Nephron (organoid): ENCODE results near the gene KCTD16.

ENCODE experiments used
- H3K27ac Mint-ChIP-seq, 3 experiments: 2 replicates each; pipeline ENCODE4 v1.8.0; 2020; ENCODE audit warnings: mixed read lengths in 3 of 3, mild to moderate bottlenecking in 2 of 3, moderate library complexity in 1 of 3
- H3K27me3 Mint-ChIP-seq: 2 replicates; pipeline ENCODE4 v1.8.0; 2021; ENCODE audit warnings: low read depth, mild to moderate bottlenecking, moderate library complexity, mixed read lengths
- H3K36me3 Mint-ChIP-seq: 2 replicates; pipeline ENCODE4 v1.8.0; 2020; ENCODE audit warnings: low read depth, mixed read lengths
- H3K4me1 Mint-ChIP-seq: 2 replicates; pipeline ENCODE4 v1.8.0; 2020; ENCODE audit warnings: mixed read lengths
- H3K4me3 Mint-ChIP-seq, 3 experiments: 2 replicates each; pipeline ENCODE4 v1.8.0; 2020; ENCODE audit warnings: mild to moderate bottlenecking in 3 of 3, mixed read lengths in 3 of 3, moderate library complexity in 2 of 3
- H3K9me3 Mint-ChIP-seq: 2 replicates; pipeline ENCODE4 v1.8.0; 2020; ENCODE audit warnings: mixed read lengths
- TF ChIP-seq, protein P1 (sequence below), 3 experiments: fragments of 200-600 bp; sonication (generic); IDR thresholded peaks; one replicate each; pipeline ENCODE4 v1.5.0; 2021; ENCODE audit warnings: antibody characterized with exemption in 3 of 3; ENCODE audit not compliant: unreplicated experiment in 3 of 3

Gene KCTD16

DNA sequence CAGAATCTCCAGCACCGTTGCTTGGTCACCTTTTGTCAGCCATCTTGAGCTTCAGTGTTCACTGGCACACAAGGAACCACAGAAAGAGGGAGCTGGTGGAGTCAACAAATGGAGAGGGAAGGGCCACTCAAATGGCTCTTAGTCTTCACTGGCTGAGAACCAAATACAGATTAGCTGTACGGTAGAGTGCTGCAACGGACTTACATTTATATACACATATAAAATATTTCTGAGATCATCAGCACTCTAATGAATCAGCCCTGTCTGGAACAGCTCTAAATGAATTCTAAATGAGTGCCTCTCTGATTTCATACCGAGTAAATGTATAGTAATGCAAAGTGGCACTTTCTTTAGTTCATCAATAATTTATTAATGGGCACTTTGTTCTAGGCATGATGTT, 24.8 kb downstream of the KCTD16 start:
- Mint-ChIP-seq H3K9me3 (no peaks in the 10 kb centered on the region), H3K36me3 (no peaks in the 10 kb centered on the region), H3K4me1 (peaks cover 12% of the 10 kb centered on the region), H3K4me3 (no peak overlapping the region), H3K27ac (no peak overlapping the region), H3K27me3 (peaks cover 7% of the 10 kb centered on the region)
- TF ChIP-seq, protein P1, sequence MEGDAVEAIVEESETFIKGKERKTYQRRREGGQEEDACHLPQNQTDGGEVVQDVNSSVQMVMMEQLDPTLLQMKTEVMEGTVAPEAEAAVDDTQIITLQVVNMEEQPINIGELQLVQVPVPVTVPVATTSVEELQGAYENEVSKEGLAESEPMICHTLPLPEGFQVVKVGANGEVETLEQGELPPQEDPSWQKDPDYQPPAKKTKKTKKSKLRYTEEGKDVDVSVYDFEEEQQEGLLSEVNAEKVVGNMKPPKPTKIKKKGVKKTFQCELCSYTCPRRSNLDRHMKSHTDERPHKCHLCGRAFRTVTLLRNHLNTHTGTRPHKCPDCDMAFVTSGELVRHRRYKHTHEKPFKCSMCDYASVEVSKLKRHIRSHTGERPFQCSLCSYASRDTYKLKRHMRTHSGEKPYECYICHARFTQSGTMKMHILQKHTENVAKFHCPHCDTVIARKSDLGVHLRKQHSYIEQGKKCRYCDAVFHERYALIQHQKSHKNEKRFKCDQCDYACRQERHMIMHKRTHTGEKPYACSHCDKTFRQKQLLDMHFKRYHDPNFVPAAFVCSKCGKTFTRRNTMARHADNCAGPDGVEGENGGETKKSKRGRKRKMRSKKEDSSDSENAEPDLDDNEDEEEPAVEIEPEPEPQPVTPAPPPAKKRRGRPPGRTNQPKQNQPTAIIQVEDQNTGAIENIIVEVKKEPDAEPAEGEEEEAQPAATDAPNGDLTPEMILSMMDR (IDR thresholded peaks at IDR 0.05; ENCODE audit: unreplicated experiment in 3 of 3): no peak

DNA sequence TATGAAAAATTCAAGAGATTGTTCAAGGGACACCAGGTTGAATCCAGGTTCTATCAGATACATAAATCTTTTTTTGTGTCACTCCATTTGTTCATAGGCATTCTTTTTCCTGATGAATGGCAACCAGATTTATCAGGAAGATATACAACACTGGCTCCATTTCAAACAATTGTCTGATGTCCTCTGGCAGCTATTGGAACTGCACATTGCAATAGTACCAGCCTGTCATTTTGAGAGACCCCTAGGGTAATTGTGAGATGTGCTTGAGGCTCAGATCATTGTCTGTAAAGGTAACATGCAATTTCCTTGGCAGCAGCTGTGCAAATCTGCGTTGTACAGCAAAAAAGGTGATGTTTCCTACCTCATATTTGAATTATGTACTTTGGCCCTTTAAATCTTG, 25.9 kb downstream of the KCTD16 start:
- no peaks in the 10 kb centered on the region for H3K36me3 Mint-ChIP-seq
- no peak overlapping the region for H3K4me3 Mint-ChIP-seq
- TF ChIP-seq, protein P1 (IDR thresholded peaks at IDR 0.05; ENCODE audit: unreplicated experiment in 3 of 3): peak in 2 of 3 experiments; percentile 17 to 18
- H3K9me3 Mint-ChIP-seq: no peaks in the 10 kb centered on the region
- peaks cover 7% of the 10 kb centered on the region for H3K27me3 Mint-ChIP-seq
- H3K27ac Mint-ChIP-seq: peak overlapping the region in 2 of 3 experiments; percentile 34 to 37
- H3K4me1 Mint-ChIP-seq: peaks cover 12% of the 10 kb centered on the region

DNA sequence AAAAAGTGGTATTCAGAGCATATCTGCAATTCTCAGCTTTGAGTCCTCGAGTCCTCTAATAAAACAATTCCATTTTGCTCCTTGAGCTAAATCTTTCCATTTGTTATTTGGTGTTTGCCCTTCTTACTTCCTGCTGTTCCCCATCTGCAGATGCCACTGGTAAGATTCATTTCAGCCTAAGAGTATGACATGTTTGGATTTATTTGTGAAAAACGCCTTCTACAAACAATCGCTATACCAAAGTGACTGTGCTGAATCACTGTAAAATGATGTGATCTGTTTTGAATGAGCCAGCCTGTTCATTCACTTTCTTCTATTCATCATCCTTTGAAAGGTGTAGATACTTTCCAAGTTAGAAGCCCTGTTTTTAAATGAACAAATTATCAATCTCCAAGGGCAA, 27.7 kb downstream of the KCTD16 start:
- Mint-ChIP-seq H3K36me3 (no peaks in the 10 kb centered on the region), H3K9me3 (no peaks in the 10 kb centered on the region), H3K27ac (no peak overlapping the region), H3K4me1 (peaks cover 21% of the 10 kb centered on the region), H3K4me3 (no peak overlapping the region), H3K27me3 (peaks cover 7% of the 10 kb centered on the region)
- TF ChIP-seq, protein P1 (IDR thresholded peaks at IDR 0.05; ENCODE audit: unreplicated experiment in 3 of 3): no peak

DNA sequence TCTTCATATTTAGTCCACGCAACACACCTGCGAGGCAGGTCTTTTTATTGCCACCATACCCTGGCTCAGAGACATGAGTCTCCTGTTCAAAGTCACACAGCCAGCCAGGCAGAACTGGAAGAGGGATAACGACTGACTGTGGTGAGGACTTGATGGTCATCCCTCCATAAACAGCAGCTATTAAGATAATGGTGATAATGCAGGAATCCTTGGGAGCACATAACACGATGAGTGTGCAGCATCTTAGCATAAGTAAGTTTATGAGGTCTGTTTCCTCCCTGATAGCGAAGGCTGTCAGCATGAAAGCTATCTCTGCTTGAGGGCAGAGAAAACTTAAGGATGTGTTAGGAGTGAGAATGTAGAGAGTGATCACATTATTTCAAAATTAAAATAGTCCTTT, 30.9 kb downstream of the KCTD16 start:
- TF ChIP-seq, protein P1 (IDR thresholded peaks at IDR 0.05; ENCODE audit: unreplicated experiment in 3 of 3): no peak
- H3K4me1 Mint-ChIP-seq: peaks cover 36% of the 10 kb centered on the region
- H3K27ac Mint-ChIP-seq: peak overlapping the region in 2 of 3 experiments; percentile 65 to 84
- no peaks in the 10 kb centered on the region for H3K9me3 Mint-ChIP-seq
- no peaks in the 10 kb centered on the region for H3K36me3 Mint-ChIP-seq
- H3K27me3 Mint-ChIP-seq: peaks cover 15% of the 10 kb centered on the region
- H3K4me3 Mint-ChIP-seq: no peak overlapping the region

DNA sequence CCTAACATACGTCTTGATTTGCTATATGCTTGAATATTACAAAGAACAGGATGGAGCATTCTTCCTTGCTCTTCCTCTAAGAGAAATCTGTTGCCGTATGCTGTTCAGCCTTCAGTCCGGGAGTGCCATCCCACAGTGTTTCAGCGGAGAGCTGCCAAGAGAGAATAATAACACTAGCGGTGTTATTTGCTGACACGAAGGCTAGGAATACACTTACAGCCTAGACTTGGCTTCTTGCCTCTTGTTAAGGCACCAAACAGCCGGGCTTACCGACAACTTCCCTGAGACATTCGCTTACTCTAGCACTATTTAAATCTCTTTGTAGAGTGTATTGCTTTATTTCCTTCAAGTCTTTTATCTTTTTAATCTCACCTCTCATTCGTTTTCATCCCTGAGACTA, 31.4 kb downstream of the KCTD16 start:
- TF ChIP-seq, protein P1 (IDR thresholded peaks at IDR 0.05; ENCODE audit: unreplicated experiment in 3 of 3): no peak
- Mint-ChIP-seq H3K4me1 (peaks cover 36% of the 10 kb centered on the region), H3K9me3 (no peaks in the 10 kb centered on the region), H3K27ac (peak overlapping the region; percentile 59 to 84 (median 65)), H3K4me3 (peak overlapping the region in 1 of 3 experiments; percentile 12), H3K27me3 (peaks cover 19% of the 10 kb centered on the region), H3K36me3 (no peaks in the 10 kb centered on the region)

DNA sequence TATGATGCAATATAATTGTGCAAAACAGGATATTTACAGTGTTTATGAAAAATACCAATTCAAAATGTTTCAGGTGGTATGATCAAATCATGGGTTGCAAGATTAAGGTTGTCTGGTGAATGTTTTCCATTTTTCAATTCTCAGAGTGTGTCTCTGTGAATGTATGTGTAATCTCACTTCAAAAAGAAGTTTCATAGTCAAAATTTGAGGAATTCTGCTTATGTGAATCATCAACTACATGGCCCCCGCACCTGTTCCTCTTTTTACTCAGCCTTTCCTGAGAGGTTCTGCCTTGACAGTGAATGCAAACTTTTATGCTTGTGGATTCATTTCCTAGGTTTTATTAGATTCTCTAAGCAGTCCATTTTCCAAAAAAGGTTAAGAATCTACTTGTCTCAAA, 32.1 kb downstream of the KCTD16 start:
- Mint-ChIP-seq H3K36me3 (no peaks in the 10 kb centered on the region), H3K4me3 (no peak overlapping the region), H3K27me3 (peaks cover 26% of the 10 kb centered on the region), H3K4me1 (peaks cover 40% of the 10 kb centered on the region), H3K27ac (peak overlapping the region in 2 of 3 experiments; percentile 65 to 84), H3K9me3 (no peaks in the 10 kb centered on the region)
- TF ChIP-seq, protein P1 (IDR thresholded peaks at IDR 0.05; ENCODE audit: unreplicated experiment in 3 of 3): no peak
